ENCODE results near the gene ATP1B3. TPM values are rescaled to one million over a fixed set of nuclear protein-coding genes. Genes with fewer than 3 reads are reported as not detected.

ATP1B3 gene
- total and polyA plus RNA-seq, 2 of the 13 experiments (the other 11 are each of a cell fraction or from before 2014, with no cell fraction given), result 84.3 to 93.6 TPM

DNA sequence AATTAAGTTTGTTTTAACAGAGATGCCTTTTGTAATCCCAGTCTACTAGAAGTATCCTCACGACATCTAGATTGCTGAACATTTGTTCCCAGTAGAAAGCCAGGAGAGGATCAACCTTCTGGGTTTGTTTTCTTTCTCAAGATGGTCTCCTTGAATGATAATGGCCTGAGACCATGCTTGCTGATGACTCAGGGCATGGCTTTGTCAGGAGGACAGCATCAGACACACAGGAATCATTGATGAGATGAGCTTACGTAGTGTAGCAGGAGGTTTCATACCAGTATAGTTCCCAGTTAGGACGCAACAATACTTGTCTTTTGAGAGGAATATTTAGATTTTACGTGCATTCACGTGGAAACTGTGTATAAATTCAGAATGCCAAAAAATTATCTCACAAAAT, 38.6 kb downstream of the ATP1B3 start:
- in situ Hi-C loops (cut with HindIII; ENCODE audit: extremely low pct_ligation_motif_present, low pct_unique_long_range_greater_than_20kb) (no loop called here), intact Hi-C loops (cut with micrococcal nuclease; ENCODE audit: unreplicated experiment) (no loop called here)
- FAIRE-seq (no peak), DNase-seq (ENCODE audit: low spot score) (no peak), ATAC-seq (no peak)
- no TSS peak for BruUV-seq (replicated peaks)
- Histone ChIP-seq H3K79me2 (ENCODE audit: insufficient read depth, low read length) (no peaks in the 10 kb centered on the region), H3K9ac (ENCODE audit: insufficient read depth, low read depth, low read length) (no peak overlapping the region), H3K27me3 (ENCODE audit: control insufficient read depth in 1 of 2, insufficient read depth in 2 of 2, low read length in 2 of 2) (no peaks in the 10 kb centered on the region), H2AFZ (ENCODE audit: low read length) (no peak overlapping the region), H3K36me3 (replicated peaks in 1 of 2; ENCODE audit: control insufficient read depth in 1 of 2, insufficient read depth in 2 of 2, low read length in 2 of 2) (peaks cover 7 to 67% of the 10 kb centered on the region in 2 experiments; a peak in 4 of 5 replicates), H3K27ac (ENCODE audit: extremely low read length, insufficient read depth, low read length) (no peak overlapping the region), H3K4me2 (ENCODE audit: low read depth, low read length) (no peak overlapping the region), H4K20me1 (ENCODE audit: insufficient read depth, low read length) (no peaks in the 10 kb centered on the region), H3K4me1 (ENCODE audit: insufficient read depth, low read length) (no peaks in the 10 kb centered on the region), H3K9me3 (ENCODE audit: low read length) (no peaks in the 10 kb centered on the region), H3K4me3 (replicated peaks in 1 of 3; ENCODE audit: insufficient read depth in 1 of 3, low read depth in 2 of 3, low read length in 3 of 3) (no peak overlapping the region)
- WGBS (ENCODE audit: low lambda C conversion rate), result 96% methylated on average over 5 of the region's 5 CpGs
- CTCF ChIA-PET (ENCODE audit: low intra/inter-chr PET ratio, low total read pairs), result no interaction called here
- POLR2A ChIA-PET, result no interaction called here
- TF ChIP-seq POLR2A (IDR thresholded peaks at IDR 0.05; ENCODE audit: insufficient read depth in 1 of 2, low read depth in 2 of 2, low read length in 2 of 2) (no peak), THYN1 (CRISPR knock-in tag; IDR thresholded peaks at IDR 0.05; ENCODE audit: borderline replicate concordance, low read depth) (no peak), MIER3 (CRISPR knock-in tag; IDR thresholded peaks at IDR 0.05; ENCODE audit: borderline replicate concordance) (no peak), ZNF790 (CRISPR knock-in tag; IDR thresholded peaks at IDR 0.05; ENCODE audit: borderline replicate concordance) (no peak), MEF2D (CRISPR knock-in tag; IDR thresholded peaks at IDR 0.05) (no peak)
- TF ChIP-seq, protein P1, sequence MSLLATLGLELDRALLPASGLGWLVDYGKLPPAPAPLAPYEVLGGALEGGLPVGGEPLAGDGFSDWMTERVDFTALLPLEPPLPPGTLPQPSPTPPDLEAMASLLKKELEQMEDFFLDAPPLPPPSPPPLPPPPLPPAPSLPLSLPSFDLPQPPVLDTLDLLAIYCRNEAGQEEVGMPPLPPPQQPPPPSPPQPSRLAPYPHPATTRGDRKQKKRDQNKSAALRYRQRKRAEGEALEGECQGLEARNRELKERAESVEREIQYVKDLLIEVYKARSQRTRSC (CRISPR knock-in tag; IDR thresholded peaks at IDR 0.05; ENCODE audit: low read depth), result no peak

DNA sequence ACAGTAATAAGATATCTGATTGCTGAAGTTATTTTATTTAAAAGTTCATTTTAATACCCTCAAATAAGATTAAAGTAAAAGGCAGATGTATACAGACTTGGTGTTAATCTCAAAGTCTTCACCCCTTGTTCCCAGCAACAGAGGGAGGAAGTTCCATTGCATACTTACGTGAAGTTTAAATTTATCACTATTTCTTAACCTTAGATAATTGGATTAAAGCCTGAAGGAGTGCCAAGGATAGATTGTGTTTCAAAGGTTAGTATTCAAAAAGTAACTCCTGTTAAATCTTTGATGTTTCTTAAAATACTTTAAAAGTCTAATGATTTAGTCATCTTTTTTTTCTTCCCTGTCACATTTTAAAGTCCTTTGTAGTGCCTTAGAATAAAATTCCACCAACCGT, 39.3 kb downstream of the ATP1B3 start:
- in situ Hi-C loops (cut with HindIII; ENCODE audit: extremely low pct_ligation_motif_present, low pct_unique_long_range_greater_than_20kb), result no loop called here
- ChIA-PET CTCF (ENCODE audit: low intra/inter-chr PET ratio, low total read pairs) (no interaction called here), POLR2A (no interaction called here)
- TF ChIP-seq ZNF10 (CRISPR knock-in tag; IDR thresholded peaks at IDR 0.05; ENCODE audit: borderline replicate concordance, low read depth) (no peak), GATAD1 (CRISPR knock-in tag; IDR thresholded peaks at IDR 0.05) (no peak)
- H3K4me3 ChIP-seq (replicated peaks in 1 of 3; ENCODE audit: insufficient read depth in 1 of 3, low read depth in 2 of 3, low read length in 3 of 3), result no peak overlapping the region
- H3K27me3 ChIP-seq (ENCODE audit: control insufficient read depth in 1 of 2, insufficient read depth in 2 of 2, low read length in 2 of 2), result no peaks in the 10 kb centered on the region
- DNase-seq (ENCODE audit: low spot score) (no peak), FAIRE-seq (no peak), ATAC-seq (no peak)
- intact Hi-C loops (cut with micrococcal nuclease; ENCODE audit: unreplicated experiment), result no loop called here
- peaks cover 10 to 72% of the 10 kb centered on the region in 2 experiments; a peak in 4 of 5 replicates for H3K36me3 ChIP-seq (replicated peaks in 1 of 2; ENCODE audit: control insufficient read depth in 1 of 2, insufficient read depth in 2 of 2, low read length in 2 of 2)
- no peak overlapping the region for H2AFZ ChIP-seq (ENCODE audit: low read length)
- H3K27ac ChIP-seq (ENCODE audit: extremely low read length, insufficient read depth, low read length), result no peak overlapping the region
- H3K9me3 ChIP-seq (ENCODE audit: low read length), result no peaks in the 10 kb centered on the region
- H3K9ac ChIP-seq (ENCODE audit: insufficient read depth, low read depth, low read length), result no peak overlapping the region
- H3K4me1 ChIP-seq (ENCODE audit: insufficient read depth, low read length), result no peaks in the 10 kb centered on the region
- no TSS peak for BruUV-seq (replicated peaks)
- no peaks in the 10 kb centered on the region for H3K79me2 ChIP-seq (ENCODE audit: insufficient read depth, low read length)
- WGBS (ENCODE audit: low lambda C conversion rate), result 94% methylated on average over 2 of the region's 2 CpGs
- H3K4me2 ChIP-seq (ENCODE audit: low read depth, low read length), result no peak overlapping the region
- H4K20me1 ChIP-seq (ENCODE audit: insufficient read depth, low read length), result no peaks in the 10 kb centered on the region

Data from HepG2 (cell line).